ENCODE measurements around the gene ZNF765.

GRCh38 chr19:53357821-53358581, 36.9 kb upstream of the ZNF765 start:
- no peak for TF ChIP-seq CTCF (IDR thresholded peaks at IDR 0.05 in 8 of 11, conservative IDR thresholded peaks at IDR 0.05 in 3 of 11)
- TF ChIP-seq POLR2AphosphoS5 (IDR thresholded peaks at IDR 0.05): no peak
- TF ChIP-seq POLR2A (IDR thresholded peaks at IDR 0.05): no peak
